Fibroblast of the aortic adventitia (primary cell): ENCODE data around the gene TCERG1L. TPM values are rescaled to one million over a fixed set of nuclear protein-coding genes. Genes with fewer than 3 reads are reported as not detected.

Source experiments
- DNase-seq: peaks from one replicate; pipeline ENCODE4 v3.0.0-alpha.2; 2010; ENCODE audit warnings: low read depth
- H3K4me3 ChIP-seq: 2 replicates; pipeline ENCODE4 v1.5.1; 2011; ENCODE audit warnings: low read depth, mild to moderate bottlenecking, control low read depth, low read length, moderate library complexity
- total RNA-seq: library from RNA; depleted of rRNA; stranded (reverse); fragments of >200 nt; gene quantifications from 2 replicates; pipeline ENCODE4 v1.2.3, GENCODE V29; 2012; ENCODE audit warnings: low replicate concordance
- TF ChIP-seq, protein P1 (sequence below): IDR thresholded peaks from 2 replicates; pipeline ENCODE4 v1.5.1; 2011; ENCODE audit warnings: mild to moderate bottlenecking, low read length, control low read depth, inconsistent platforms; ENCODE audit not compliant: insufficient read depth

TCERG1L gene
- total RNA-seq, 1 donor = not detected

DNA sequence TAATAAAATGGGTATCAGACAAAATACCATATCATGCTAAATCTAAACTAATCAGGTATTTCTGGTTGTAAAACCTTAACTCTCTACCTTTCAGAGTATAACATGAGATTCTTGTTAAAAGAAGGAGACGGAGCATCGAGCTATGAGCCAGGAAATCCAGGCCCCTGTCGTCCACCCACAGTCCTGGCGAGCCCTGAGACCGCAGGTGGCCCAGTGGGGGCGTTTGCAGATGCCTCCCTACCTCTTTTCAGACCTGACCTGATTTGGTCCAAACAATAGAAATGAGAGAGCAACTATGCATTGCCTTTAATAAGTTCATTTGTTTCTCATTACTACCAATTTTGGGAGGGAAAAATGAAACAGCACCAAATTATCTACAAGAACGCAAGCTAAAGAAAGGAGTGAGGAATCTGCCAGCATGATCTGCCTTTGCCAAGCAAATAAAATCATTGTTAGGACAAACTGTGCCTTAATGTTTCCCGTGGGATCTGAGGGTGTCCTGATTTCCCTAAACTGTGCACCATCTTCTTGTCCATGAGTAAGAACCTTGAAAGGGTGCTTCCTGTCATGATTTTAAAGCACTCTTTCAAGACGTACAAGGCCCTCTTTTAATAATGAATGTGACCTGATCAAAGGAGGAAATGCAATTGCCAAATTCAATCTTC, 166.7 kb downstream of the TCERG1L start:
- DNase-seq = no peak
- TF ChIP-seq, protein P1, sequence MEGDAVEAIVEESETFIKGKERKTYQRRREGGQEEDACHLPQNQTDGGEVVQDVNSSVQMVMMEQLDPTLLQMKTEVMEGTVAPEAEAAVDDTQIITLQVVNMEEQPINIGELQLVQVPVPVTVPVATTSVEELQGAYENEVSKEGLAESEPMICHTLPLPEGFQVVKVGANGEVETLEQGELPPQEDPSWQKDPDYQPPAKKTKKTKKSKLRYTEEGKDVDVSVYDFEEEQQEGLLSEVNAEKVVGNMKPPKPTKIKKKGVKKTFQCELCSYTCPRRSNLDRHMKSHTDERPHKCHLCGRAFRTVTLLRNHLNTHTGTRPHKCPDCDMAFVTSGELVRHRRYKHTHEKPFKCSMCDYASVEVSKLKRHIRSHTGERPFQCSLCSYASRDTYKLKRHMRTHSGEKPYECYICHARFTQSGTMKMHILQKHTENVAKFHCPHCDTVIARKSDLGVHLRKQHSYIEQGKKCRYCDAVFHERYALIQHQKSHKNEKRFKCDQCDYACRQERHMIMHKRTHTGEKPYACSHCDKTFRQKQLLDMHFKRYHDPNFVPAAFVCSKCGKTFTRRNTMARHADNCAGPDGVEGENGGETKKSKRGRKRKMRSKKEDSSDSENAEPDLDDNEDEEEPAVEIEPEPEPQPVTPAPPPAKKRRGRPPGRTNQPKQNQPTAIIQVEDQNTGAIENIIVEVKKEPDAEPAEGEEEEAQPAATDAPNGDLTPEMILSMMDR = no peak
- no peak overlapping the region for H3K4me3 ChIP-seq

DNA sequence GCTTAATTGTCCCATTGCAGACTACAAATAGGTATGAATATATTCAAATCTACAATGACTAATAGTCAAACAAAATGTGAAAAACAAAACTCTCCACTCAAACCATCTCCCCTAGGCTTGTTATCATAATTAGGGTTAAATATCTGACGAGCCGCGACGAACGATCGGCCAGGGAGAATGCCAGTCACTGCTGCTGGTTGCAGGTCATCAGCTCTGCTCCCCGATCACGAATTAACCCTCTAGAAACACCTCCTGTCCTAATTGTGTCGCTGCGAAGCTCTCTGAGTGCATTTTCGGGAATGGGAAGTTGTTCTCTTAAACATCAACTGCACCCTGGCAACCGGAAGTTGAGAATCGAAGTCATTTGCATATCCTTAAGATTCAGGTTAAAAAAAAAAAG, 167.3 kb downstream of the TCERG1L start:
- TF ChIP-seq, protein P1 = no peak
- no peak for DNase-seq
- no peak overlapping the region for H3K4me3 ChIP-seq

DNA sequence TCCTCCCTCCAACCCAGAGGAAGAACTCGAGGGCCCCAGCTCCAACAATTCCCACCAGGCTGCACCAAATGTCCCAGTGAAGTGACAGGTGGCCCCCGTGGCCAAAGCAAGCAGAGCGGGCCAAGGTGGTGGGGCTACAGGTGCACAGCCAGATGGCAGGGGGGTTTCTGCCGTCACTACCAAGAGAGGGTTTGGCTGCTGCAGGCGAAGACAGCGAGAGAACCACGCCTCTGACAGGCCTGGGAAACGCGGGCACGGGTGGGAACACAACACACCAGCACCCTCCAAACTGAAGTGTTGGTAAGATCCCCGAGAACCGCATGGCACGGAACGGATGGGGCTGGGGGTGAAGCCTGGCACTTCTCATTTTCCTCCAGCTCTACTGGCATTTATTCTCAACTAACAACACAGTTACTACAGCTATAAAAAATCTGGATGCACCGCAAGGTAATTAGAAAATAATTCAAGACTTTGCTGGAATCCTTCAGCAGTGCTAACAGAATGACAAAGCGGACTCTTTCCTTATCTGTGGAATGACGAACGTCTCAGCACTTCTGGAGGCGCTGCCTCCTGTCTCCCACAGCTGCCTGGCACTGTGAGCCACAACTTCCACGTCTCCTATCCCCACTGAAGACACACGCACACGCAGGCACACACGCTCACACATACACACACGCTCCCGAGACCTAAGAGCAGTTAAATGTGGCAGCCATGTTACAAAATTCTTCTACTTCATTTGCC, 167.9 kb downstream of the TCERG1L start:
- TF ChIP-seq, protein P1 = no peak
- H3K4me3 ChIP-seq = no peak overlapping the region
- DNase-seq = no peak

DNA sequence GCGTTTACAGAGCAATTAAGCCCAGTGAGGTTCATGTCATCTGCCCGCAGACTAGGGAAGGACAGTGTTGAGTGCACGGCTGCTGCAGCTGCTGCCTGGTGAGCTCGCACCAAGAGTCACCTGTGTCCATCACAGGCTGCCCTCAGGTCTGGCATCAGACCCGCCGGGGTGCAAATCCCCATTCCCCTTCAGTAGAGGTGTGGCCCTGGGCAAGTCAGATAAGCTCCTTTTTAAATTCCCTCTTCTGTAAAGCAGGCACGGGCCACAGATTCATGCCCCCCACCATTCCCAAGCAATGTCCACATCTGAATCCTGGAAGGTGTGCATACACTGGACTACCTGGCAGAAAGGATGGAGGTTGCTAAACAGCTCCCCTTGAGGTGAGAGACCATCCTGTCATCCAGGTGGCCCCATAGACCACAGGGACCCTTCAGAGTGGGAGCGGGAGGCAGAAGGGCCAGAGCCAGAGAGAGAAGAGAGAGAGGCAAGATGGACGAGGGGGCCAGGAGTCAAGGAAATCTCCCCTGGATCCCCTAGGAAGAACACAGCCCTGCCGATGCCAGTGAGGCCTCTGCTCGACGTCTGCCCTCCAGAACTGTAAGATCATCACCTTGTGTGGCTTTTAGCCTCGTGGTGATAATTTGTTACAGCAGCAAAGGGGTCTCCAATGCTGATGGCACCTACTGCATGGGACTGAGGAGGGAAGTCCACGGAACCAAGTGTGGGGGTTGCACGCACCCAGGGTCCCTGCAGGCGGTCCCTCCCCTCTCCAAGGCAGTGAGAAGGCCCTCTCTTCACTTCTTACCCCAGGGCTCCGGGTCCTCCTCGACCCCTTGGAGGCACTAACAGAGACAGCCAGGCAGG, 168.8 kb downstream of the TCERG1L start:
- DNase-seq = no peak
- no peak overlapping the region for H3K4me3 ChIP-seq
- TF ChIP-seq, protein P1 = no peak

DNA sequence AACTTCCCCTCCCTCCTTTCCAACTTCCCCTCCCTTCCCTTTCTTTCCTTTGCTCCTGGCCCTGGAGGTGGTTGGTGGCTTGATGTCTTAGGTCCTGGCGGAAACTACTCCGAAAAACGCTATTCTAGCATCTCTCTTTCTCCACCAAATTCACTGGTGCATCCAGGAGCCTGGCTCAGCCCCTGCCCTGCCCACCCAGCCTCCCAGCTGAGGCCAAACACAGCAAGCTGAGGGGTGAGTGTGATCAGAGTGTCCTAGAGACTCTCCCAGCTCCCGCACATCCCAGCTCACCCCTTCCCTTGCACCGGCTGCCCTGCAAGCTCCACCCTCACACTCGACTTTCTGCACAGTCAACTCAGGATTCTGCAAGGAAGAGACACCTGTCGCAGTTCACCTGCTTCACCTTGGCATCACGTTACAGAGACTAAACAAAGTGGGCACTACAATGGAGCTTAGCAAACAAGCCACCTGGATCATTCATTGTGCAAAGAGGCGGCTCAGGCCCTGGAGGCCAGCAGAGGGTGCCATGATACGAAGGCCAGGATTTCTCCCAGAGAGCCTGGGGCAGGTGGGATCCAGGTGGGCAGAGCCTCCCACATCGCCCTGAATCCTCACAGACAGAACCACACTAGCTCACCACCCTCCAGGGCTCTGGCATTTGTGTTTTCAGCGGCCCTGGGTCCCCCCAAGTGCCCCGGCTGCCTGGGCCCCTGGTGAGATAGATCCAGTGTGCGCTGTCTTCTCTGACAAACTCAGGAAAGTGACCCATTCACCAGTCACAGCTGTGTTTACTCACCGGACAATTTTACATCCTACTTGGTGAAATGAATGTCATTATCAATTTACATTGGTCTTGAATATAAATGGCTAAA, 169.6 kb downstream of the TCERG1L start:
- H3K4me3 ChIP-seq = no peak overlapping the region
- TF ChIP-seq, protein P1 = no peak

DNA sequence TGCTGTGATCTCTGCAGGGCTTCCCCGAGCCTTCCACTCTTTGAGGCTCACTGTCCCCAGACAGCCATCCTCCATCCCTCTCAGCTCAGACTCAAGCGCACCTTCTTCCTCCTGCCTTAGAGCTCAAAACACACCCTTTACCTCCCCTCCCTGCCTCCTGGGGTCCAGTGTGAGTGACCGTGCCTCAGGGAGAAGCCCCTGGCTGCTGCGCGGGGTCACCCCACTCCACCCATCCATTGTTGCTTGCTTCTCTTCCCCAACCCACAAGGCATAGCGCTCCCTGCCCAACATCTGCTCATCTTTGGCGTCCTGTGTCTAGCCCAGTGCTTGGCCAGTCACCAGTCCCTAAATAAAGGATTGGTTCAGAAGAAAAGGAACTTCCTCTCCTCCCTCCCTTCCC, 170.3 kb downstream of the TCERG1L start:
- no peak overlapping the region for H3K4me3 ChIP-seq
- TF ChIP-seq, protein P1 = no peak
- DNase-seq = no peak

More for the DNA sequence above, 169.6 kb downstream of the TCERG1L start:
- no peak for DNase-seq
